Epithelial cell of prostate (primary cell): ENCODE results near the gene RIIAD1.
"Not testable (repeated sequence)": the region's sequence is repeated elsewhere in the genome, so short reads cannot be mapped to it uniquely, and the experiment has no call there.

Source experiments
- DNase-seq: peaks from one replicate; pipeline ENCODE4 v3.0.0-alpha.2; 2011; ENCODE audit warnings: low read depth, low spot score
- H3K27ac ChIP-seq: fragments of 450-650 bp; 2 replicates; pipeline ENCODE4 v1.5.1; 2017; ENCODE audit warnings: mild to moderate bottlenecking

RIIAD1 gene

DNA sequence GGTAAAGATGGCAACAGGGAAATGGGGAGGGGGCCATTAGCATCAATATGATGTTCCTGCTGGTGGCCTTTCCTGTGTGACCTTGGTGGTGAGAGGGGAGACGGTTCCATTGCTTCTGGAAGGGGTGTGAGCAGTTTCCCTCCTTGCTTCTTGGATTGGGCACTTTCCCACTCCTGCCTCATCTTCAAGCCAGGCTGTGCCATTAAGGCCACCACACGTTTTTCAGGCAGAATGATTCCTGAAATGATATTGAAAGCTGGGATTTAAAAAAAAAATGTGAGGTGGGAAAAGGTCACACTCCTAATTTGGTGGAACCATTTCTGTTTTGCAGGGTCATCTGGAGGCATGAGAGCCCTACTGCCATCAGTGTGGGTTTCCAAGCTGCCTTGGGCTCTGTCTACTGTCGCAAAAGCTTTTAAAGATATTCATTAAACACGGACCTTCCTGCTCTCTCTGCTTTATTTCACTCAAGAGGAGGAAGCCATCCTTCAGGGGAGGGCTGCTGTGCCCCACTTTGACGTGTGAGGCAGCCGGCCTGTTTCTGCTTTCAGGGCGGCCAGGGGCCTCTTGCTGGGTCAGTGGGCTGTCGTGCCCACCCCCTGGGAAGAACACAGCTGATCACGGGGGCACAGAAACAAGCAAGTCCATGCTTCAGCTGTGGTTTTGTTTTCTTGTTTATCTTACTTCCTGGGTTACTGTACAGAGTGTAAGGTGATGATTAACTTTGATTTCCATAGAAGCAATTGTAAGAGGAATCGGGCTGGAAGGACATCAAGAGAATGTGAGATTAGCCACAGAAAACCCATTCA lies 8.0 kb downstream of the RIIAD1 start:
- H3K27ac ChIP-seq, result no peak overlapping the region
- DNase-seq, result no peak

GRCh38 chr1:151729966-151730291 lies 8.6 kb downstream of the RIIAD1 start:
- DNase-seq, result no peak
- no peak overlapping the region for H3K27ac ChIP-seq

- no peak for DNase-seq
- no peak overlapping the region for H3K27ac ChIP-seq
Measured at GRCh38 chr1:151733126-151733525, 11.8 kb downstream of the RIIAD1 start.

- not testable (repeated sequence) for DNase-seq, H3K27ac ChIP-seq
Measured at GRCh38 chr1:151733995-151734394, 12.7 kb downstream of the RIIAD1 start.

- no peak for DNase-seq
Measured at GRCh38 chr1:151737026-151737425, 15.7 kb downstream of the RIIAD1 start.

DNA sequence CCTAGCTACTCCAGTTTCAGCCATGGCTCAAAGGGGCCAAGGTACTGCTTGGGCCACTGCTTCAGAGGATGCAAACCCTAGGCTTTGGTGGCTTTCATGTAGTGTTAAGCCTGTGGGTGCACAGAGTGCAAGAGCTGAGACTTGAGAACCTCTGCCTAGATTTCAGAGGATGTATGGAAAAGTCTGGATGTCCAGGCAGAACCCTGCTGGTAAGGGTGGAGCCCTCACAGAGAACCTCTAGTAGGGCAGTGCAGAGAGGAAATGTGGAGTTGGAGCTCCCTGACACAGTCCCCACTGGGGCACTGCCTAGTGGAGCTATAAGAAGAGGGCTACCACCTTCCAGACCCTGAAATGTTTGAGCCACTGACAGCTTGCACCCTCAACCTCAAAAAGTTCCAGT lies 16.2 kb downstream of the RIIAD1 start:
- no peak for DNase-seq
- no peak overlapping the region for H3K27ac ChIP-seq

More at GRCh38 chr1:151737026-151737425, 15.7 kb downstream of the RIIAD1 start:
- no peak overlapping the region for H3K27ac ChIP-seq

DNA sequence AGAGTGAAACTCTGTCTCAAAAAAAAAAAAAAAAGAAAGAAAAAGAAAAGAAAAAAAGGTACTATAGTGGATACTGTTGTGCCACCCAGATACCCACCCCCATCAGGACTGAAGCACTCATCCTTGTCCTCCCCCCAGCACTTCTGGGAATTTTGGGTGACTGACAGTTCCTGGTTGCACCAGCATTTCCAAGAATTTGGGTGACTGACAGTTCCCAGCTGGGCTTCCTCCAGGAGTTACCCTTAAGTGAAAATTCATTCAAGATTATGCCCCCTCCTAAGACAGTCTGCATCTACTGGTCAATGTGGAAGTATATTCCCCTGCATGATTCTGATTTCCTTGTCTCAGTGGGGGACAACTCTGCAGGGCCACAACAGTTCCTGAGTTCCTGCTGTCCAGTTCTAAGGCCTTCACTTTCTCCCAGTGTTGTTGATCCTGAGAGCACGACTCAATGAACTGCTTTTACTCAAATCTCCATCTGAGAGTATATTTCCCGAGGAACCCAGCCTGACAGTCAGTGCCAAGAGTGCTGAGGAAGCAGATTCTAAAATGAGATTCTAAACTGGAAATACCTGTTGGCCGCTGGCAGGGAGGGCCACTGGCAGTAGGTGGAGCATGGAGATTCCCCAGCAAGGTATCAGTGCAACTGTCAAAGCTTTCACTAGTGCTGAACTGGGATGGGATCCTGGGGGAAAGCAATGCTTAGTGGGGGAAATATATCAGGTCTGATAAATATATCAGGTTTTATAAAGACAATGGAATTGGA lies 18.5 kb downstream of the RIIAD1 start:
- DNase-seq, result peak; percentile 33

DNA sequence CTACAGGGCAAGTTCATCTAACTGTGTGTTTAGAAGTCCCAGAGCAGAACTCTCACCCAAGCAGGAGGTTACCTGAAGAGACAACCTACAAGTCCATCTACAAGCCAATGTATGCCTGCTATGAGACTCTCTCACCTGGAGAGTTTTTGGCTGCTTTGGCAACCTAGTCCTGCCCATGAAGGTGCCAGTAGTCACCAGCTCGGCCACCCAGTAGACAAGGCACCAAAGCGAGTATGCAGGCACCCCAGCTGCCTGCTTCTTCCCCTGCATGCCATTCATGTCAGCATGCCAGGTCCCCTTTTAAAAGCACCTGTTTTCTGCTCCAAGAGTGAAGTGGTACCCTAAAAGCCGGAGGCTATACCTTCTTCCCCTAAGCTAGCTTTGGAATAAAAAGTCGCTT lies 20.2 kb downstream of the RIIAD1 start:
- no peak for DNase-seq
- no peak overlapping the region for H3K27ac ChIP-seq

More for the DNA sequence above, 18.5 kb downstream of the RIIAD1 start:
- H3K27ac ChIP-seq, result no peak overlapping the region

DNA sequence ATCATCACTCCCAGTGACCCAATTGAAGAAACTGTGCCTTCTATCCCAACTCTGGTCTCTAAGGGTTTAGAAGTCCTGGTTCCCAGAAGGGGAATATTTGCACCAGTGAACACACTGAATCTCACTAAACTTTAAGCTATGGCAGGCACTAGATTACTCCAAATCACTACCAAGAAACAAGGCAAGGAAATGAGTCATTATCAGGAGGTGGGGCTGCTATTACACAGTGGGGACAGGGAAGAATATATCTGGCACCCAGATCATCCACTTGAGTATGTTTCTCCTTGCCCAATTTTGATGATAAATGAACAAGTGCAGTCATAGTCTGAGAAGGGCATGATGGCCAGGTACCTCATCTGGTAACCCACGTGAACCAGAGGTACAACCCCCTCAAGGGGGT lies 35.0 kb downstream of the RIIAD1 start:
- peak overlapping the region; percentile 15 for H3K27ac ChIP-seq
- DNase-seq, result no peak

DNA sequence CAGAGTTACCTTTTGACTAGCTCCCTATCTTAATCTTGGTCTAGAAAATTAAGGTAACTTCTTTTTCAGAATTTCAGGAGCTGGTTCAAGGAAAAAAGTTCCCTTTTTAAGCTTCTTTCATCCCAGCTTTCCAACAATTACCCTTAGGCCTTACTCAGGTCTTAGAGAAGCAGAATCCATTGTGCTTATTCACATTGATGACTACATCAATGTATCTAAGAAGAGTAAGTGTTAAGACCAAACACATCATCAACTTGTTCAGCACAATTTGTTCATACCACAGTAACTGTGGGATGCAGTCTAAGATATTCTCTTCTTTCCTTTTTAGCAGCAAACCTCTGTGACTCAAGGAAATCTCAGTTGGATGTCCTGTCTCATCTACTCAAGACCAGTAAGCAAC lies 37.9 kb downstream of the RIIAD1 start:
- no peak overlapping the region for H3K27ac ChIP-seq
- no peak for DNase-seq

GRCh38 chr1:151760597-151761385 lies 39.5 kb downstream of the RIIAD1 start:
- DNase-seq, result no peak
- no peak overlapping the region for H3K27ac ChIP-seq

DNA sequence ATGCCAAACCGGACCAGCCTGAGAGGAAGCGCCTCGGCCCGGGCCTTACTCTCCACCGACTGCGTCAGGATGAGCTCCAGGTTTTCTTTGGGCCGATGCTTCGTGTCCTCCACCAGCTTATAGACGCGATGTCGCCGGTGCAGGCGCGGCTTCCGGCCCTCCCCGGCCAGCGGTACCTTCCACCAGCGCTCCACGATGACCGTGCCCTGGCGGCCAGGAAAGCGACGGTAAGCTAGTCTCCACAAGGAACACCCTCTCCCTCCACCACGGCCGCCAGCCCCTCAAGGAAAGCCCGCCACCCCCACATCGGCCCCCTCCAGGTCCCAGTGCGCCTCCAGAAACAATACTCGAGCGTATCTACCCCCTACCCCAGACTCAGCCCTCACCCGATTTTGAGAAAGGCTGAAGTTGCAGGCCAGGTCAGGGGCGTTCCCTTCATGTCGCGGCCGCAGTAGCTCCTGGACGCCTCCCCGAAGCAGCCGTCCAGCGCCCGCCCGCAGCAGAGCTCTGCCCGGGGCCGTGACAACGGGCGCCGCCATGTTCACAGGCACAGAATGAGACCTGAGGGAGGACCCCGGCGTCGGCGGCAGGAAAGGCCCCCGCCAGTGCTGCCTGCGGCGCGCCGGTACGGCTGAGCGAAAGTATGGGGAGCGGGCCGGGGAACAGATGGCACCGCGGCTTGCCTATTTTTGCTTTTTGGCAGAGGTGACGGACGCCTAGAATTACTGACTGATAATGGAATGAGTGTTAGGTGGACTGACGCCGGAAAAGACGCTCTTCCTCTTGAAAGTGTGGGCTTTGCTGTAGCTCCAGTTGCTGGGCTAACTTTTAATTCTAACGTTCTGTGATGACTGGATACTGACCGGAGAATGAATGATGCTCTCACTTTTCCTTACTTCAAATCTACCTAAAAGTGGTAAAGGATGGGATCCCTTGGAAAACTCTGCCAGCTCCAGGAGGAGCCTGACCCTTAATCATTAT lies 41.9 kb downstream of the RIIAD1 start, which contains the start of gene MRPL9:
Gene MRPL9 (minus strand): TSS at position 556 of the 981 bp plus-strand sequence. CDS start 17 bp downstream, at position 539.
- DNase-seq, result no peak
- H3K27ac ChIP-seq, result peak within 1 kb of the TSS; percentile 76

- peak overlapping the region; percentile 76 for H3K27ac ChIP-seq
- no peak for DNase-seq
Measured at GRCh38 chr1:151763990-151764389, 42.7 kb downstream of the RIIAD1 start.

- not testable (repeated sequence) for DNase-seq
- peak overlapping the region; percentile 54 for H3K27ac ChIP-seq
Measured at GRCh38 chr1:151768351-151769066, 47.2 kb downstream of the RIIAD1 start.

GRCh38 chr1:151769270-151769669 lies 47.9 kb downstream of the RIIAD1 start:
- not testable (repeated sequence) for DNase-seq, H3K27ac ChIP-seq

DNA sequence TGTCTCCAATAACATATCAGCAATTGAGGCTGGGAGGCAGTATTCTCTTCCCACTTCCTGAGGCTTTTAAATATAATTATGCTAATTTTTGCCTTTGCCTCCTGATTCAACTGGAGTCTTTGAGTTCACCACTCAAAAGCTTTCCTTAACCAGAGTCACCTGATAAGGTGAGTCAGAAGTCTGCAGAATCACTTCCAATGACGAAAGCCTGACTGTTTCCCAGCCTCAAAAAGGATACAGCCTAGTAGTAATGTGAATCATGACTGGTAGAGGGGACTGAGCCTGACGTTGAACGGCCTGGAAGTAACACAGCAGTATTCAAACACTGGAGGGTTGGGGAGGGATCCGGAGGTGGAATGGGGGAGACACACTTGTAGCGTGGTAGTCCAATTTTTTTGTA lies 52.4 kb downstream of the RIIAD1 start:
- peak; percentile 77 for DNase-seq
- peak overlapping the region; percentile 87 for H3K27ac ChIP-seq

- H3K27ac ChIP-seq, result peak overlapping the region; percentile 87
- DNase-seq, result no peak
Measured at GRCh38 chr1:151774256-151774922, 53.1 kb downstream of the RIIAD1 start.
